ENCODE data around the gene MINDY3.

DNA sequence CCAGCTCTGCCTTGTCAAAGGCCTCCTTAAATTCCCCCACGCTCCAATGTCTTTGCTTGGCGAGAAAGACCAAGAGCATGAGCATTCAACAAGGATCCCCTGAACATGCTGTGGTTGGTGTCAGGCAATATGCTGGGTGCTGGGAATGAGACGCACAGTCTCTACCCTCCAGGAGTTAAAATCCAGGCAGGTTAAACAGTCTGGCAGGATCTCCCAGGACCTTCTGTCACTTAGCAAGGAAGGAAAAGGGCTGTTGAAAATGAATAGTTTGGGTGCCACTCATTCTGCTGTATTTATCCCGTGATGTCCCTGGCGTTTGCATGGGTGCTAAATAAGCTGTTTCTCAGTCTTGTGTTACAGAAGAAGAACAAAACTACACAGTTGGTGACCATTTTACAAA lies 118.7 kb downstream of the MINDY3 start:
- no peak for TF ChIP-seq EGR1 (IDR thresholded peaks at IDR 0.05; ENCODE audit: low read depth in 2 of 2)
- TF ChIP-seq, protein P1, sequence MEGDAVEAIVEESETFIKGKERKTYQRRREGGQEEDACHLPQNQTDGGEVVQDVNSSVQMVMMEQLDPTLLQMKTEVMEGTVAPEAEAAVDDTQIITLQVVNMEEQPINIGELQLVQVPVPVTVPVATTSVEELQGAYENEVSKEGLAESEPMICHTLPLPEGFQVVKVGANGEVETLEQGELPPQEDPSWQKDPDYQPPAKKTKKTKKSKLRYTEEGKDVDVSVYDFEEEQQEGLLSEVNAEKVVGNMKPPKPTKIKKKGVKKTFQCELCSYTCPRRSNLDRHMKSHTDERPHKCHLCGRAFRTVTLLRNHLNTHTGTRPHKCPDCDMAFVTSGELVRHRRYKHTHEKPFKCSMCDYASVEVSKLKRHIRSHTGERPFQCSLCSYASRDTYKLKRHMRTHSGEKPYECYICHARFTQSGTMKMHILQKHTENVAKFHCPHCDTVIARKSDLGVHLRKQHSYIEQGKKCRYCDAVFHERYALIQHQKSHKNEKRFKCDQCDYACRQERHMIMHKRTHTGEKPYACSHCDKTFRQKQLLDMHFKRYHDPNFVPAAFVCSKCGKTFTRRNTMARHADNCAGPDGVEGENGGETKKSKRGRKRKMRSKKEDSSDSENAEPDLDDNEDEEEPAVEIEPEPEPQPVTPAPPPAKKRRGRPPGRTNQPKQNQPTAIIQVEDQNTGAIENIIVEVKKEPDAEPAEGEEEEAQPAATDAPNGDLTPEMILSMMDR (IDR thresholded peaks at IDR 0.05; ENCODE audit: low read depth, low read length, missing input control): no peak
- TF ChIP-seq, protein P2, sequence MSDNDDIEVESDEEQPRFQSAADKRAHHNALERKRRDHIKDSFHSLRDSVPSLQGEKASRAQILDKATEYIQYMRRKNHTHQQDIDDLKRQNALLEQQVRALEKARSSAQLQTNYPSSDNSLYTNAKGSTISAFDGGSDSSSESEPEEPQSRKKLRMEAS (IDR thresholded peaks at IDR 0.05): no peak
- no peak for TF ChIP-seq RAD21 (IDR thresholded peaks at IDR 0.05)
- TF ChIP-seq GABPA (IDR thresholded peaks at IDR 0.05 in 1 of 2, conservative IDR thresholded peaks at IDR 0.05 in 1 of 2): no peak
- TF ChIP-seq TAF1 (conservative IDR thresholded peaks at IDR 0.05): no peak
- TF ChIP-seq FOXA1 (IDR thresholded peaks at IDR 0.05): no peak
- no peak for TF ChIP-seq HNF4A (conservative IDR thresholded peaks at IDR 0.05)
- TF ChIP-seq, protein P3, sequence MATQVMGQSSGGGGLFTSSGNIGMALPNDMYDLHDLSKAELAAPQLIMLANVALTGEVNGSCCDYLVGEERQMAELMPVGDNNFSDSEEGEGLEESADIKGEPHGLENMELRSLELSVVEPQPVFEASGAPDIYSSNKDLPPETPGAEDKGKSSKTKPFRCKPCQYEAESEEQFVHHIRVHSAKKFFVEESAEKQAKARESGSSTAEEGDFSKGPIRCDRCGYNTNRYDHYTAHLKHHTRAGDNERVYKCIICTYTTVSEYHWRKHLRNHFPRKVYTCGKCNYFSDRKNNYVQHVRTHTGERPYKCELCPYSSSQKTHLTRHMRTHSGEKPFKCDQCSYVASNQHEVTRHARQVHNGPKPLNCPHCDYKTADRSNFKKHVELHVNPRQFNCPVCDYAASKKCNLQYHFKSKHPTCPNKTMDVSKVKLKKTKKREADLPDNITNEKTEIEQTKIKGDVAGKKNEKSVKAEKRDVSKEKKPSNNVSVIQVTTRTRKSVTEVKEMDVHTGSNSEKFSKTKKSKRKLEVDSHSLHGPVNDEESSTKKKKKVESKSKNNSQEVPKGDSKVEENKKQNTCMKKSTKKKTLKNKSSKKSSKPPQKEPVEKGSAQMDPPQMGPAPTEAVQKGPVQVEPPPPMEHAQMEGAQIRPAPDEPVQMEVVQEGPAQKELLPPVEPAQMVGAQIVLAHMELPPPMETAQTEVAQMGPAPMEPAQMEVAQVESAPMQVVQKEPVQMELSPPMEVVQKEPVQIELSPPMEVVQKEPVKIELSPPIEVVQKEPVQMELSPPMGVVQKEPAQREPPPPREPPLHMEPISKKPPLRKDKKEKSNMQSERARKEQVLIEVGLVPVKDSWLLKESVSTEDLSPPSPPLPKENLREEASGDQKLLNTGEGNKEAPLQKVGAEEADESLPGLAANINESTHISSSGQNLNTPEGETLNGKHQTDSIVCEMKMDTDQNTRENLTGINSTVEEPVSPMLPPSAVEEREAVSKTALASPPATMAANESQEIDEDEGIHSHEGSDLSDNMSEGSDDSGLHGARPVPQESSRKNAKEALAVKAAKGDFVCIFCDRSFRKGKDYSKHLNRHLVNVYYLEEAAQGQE (IDR thresholded peaks at IDR 0.05): no peak
- TF ChIP-seq JUND (IDR thresholded peaks at IDR 0.05): no peak
